HepG2 (cell line): ENCODE data around the gene HSPB7. TPM values are rescaled to one million over a fixed set of nuclear protein-coding genes. Genes with fewer than 3 reads are reported as not detected.
"Not testable (repeated sequence)": the region's sequence is repeated elsewhere in the genome, so short reads cannot be mapped to it uniquely, and the experiment has no call there.

ENCODE experiments used
- ATAC-seq: fragments of 200-7000 bp; cut with Tn5 transposase; 3 replicates; pipeline ENCODE4 v1.9.1; 2020; ENCODE audit warnings: mild to moderate bottlenecking, moderate library complexity
- BruUV-seq: library from RNA; stranded (reverse); fragments of 400-500 nt; replicated peaks from 2 replicates; lab custom pipeline; 2021; lab: Mats Ljungman, UMichigan
- CTCF ChIA-PET: fragments of 300-600 bp; formaldehyde crosslinking; extraction: SDS; loops from one replicate; lab custom pipeline; 2021; ENCODE audit warnings: low total read pairs, inconsistent platforms, low intra/inter-chr PET ratio; lab: Yijun Ruan, JAX
- POLR2A ChIA-PET: fragments of 350-600 bp; sonication (Branson Sonifier 250); formaldehyde crosslinking; loops from one replicate; lab custom pipeline; 2020; ENCODE audit warnings: antibody characterized with exemption, inconsistent platforms; lab: Yijun Ruan, JAX
- DNase-seq: peaks from one replicate; pipeline ENCODE4 v3.0.0-alpha.2; 2015; ENCODE audit warnings: low spot score
- FAIRE-seq: peaks from 3 replicates; lab custom pipeline; 2011; peaks lifted over from hg19 to GRCh38; lab: Jason Lieb, UNC
- H2AFZ ChIP-seq: one replicate; pipeline ENCODE4 v1.6.1; 2011; ENCODE audit warnings: low read length, inconsistent platforms
- H3K27ac ChIP-seq: fragments of 300-600 bp; 3 replicates; pipeline ENCODE4 v1.8.0; 2011; ENCODE audit warnings: mixed run types, mild to moderate bottlenecking, mixed read lengths, low read length, inconsistent platforms; ENCODE audit not compliant: insufficient read depth; ENCODE audit errors: extremely low read length
- H3K27me3 ChIP-seq, 2 experiments: fragments of 200-600 bp in 1 of 2; 2 replicates in 1 of 2; 3 replicates in 1 of 2; pipeline versions ENCODE4 v1.6.0 to v1.8.0; 2011; ENCODE audit warnings: low read length in 2 of 2, mild to moderate bottlenecking in 2 of 2, moderate library complexity in 2 of 2, inconsistent platforms in 1 of 2; ENCODE audit not compliant: insufficient read depth in 2 of 2, control insufficient read depth in 1 of 2
- H3K36me3 ChIP-seq, 2 experiments: fragments of 200-600 bp in 1 of 2; replicated peaks in 1 of 2; 2 replicates in 1 of 2; 3 replicates in 1 of 2; pipeline versions ENCODE4 v1.5.1 to v1.8.0; 2011; ENCODE audit warnings: low read length in 2 of 2, inconsistent platforms in 1 of 2; ENCODE audit not compliant: insufficient read depth in 2 of 2, control insufficient read depth in 1 of 2
- H3K4me1 ChIP-seq: 2 replicates; pipeline ENCODE4 v1.5.1; 2012; ENCODE audit warnings: low read length, inconsistent platforms; ENCODE audit not compliant: insufficient read depth
- H3K4me2 ChIP-seq: 2 replicates; pipeline ENCODE4 v1.6.0; 2011; ENCODE audit warnings: low read depth, low read length, inconsistent platforms
- H3K4me3 ChIP-seq, 3 experiments: fragments of 200-600 bp in 1 of 3; sonication (generic), shearing (Covaris generic) in 1 of 3; replicated peaks in 1 of 3; 2 replicates each; pipeline ENCODE4 v1.5.1; 2011 to 2016; ENCODE audit warnings: low read length in 3 of 3, inconsistent platforms in 2 of 3, low read depth in 2 of 3, mild to moderate bottlenecking in 2 of 3, control low read depth in 1 of 3, mixed read lengths in 1 of 3; ENCODE audit not compliant: insufficient read depth in 1 of 3
- H3K79me2 ChIP-seq: one replicate; pipeline ENCODE4 v1.6.1; 2011; ENCODE audit warnings: low read length, inconsistent platforms; ENCODE audit not compliant: insufficient read depth
- H3K9ac ChIP-seq: 2 replicates; pipeline ENCODE4 v1.6.0; 2011; ENCODE audit warnings: mild to moderate bottlenecking, low read depth, low read length, inconsistent platforms; ENCODE audit not compliant: insufficient read depth
- H3K9me3 ChIP-seq: 2 replicates; pipeline ENCODE4 v1.5.1; 2012; ENCODE audit warnings: mild to moderate bottlenecking, low read length
- H4K20me1 ChIP-seq: 2 replicates; pipeline ENCODE4 v1.6.0; 2011; ENCODE audit warnings: inconsistent platforms, mild to moderate bottlenecking, low read length, moderate library complexity; ENCODE audit not compliant: insufficient read depth
- FOSL2 ChIP-seq: sonication (generic); formaldehyde crosslinking; IDR thresholded peaks from 2 replicates; pipeline ENCODE4 v1.4.0; 2020; ENCODE audit warnings: missing genetic modification reagents
- PCBP1 ChIP-seq: fragments of 200-400 bp; formaldehyde crosslinking; IDR thresholded peaks from 2 replicates; pipeline ENCODE4 v1.6.1; 2017; ENCODE audit warnings: mild to moderate bottlenecking, low read depth, low read length, borderline replicate concordance
- ZMYM3 ChIP-seq: sonication (generic); formaldehyde crosslinking; IDR thresholded peaks from 2 replicates; pipeline ENCODE4 v1.5.1; 2020; ENCODE audit warnings: mild to moderate bottlenecking, missing genetic modification reagents
- ZNF607 ChIP-seq: sonication (generic); formaldehyde crosslinking; IDR thresholded peaks from 2 replicates; pipeline ENCODE4 v1.5.1; 2020; ENCODE audit warnings: missing genetic modification reagents, mild to moderate bottlenecking, borderline replicate concordance
- ZNF768 ChIP-seq: sonication (generic); formaldehyde crosslinking; IDR thresholded peaks from 2 replicates; pipeline ENCODE4 v1.4.0; 2020; ENCODE audit warnings: missing genetic modification reagents
- WGBS: methylation state at CpG from one replicate; pipeline ENCODE4 v1.1.6; 2017; ENCODE audit warnings: low lambda C conversion rate; 5-methylcytosine and 5-hydroxymethylcytosine counted together
- in situ Hi-C: cut with HindIII; loops from 2 replicates; pipeline ENCODE4 v1.10.0; 2017; ENCODE audit warnings: low pct_unique_long_range_greater_than_20kb; ENCODE audit not compliant: extremely low pct_ligation_motif_present
- intact Hi-C: fragments of 100-400 bp; cut with micrococcal nuclease; formaldehyde crosslinking; loops from one replicate; pipeline ENCODE4 v1.10.0; 2022; ENCODE audit not compliant: unreplicated experiment
- polyA plus RNA-seq, 8 experiments: library from polyadenylated mRNA; depleted of rRNA in 3 of 8; stranded (reverse) in 7 of 8; unstranded in 1 of 8; fragments of >200 nt; fragmentation: Illumina TruSeq in 4 of 8; extraction: Trizol in 4 of 8; gene quantifications; 2 replicates each; pipeline versions ENCODE4 v1.2.1 to v1.2.3, GENCODE V29; 2011 to 2016; ENCODE audit warnings: low read depth in 4 of 8, missing spikeins in 1 of 8, mixed read lengths in 1 of 8; ENCODE audit not compliant: insufficient read depth in 1 of 8
- total RNA-seq, 5 experiments: library from RNA; depleted of rRNA; stranded (reverse); fragments of >200 nt; fragmentation: Illumina TruSeq; extraction: Trizol; gene quantifications; 2 replicates each; pipeline ENCODE4 v1.2.3, GENCODE V29; 2016; ENCODE audit warnings: low read depth in 1 of 5

Gene HSPB7
- total and polyA plus RNA-seq, 2 of the 13 experiments (the other 11 are each of a cell fraction or from before 2014, with no cell fraction given) = 0.20 TPM; not detected in 1

DNA sequence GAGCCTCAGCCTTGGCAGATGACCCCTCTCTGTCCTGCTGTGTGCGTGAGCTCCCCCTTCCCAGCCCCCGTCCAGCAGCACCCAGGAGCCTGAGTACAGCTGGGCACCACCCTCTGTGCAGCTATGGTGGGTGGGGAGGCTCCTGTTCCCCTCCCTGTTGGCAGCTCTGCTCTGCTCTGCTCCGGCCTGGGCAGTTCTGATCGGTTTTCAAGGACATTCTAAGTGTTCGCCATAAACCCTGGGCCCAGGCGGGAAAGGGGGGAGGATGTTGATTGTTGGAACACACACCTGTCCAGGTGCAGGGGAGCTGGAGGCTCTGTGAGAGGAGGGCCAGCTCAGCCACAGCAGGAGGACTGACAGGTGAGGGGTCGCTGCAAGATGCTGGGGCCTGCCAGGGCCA is 25.7 kb upstream of the HSPB7 start, which contains the start of gene CLCNKB:
CLCNKB (plus strand) TSS at position 262 of the 400 bp plus-strand sequence. CDS start 711 bp downstream, outside the sequence.
- intact Hi-C loops = no loop called here
- Histone ChIP-seq H3K27me3 (peaks cover 12 to 37% of the 10 kb centered on the region in 2 experiments), H3K9ac (no peak within 1 kb of the TSS), H3K4me3 (no peak within 1 kb of the TSS), H4K20me1 (no peaks in the 10 kb centered on the region), H3K36me3 (no peaks in the 10 kb centered on the region), H3K79me2 (no peaks in the 10 kb centered on the region), H3K27ac (no peak within 1 kb of the TSS), H3K4me1 (peaks cover 9% of the 10 kb centered on the region), H2AFZ (no peak within 1 kb of the TSS), H3K4me2 (no peak within 1 kb of the TSS), H3K9me3 (no peaks in the 10 kb centered on the region)
- ATAC-seq = peak; percentile 7; the same call in 1 of the 3 replicates
- CTCF ChIA-PET = no interaction called here
- in situ Hi-C loops = no loop called here
- no peak for DNase-seq
- FAIRE-seq = no peak
- BruUV-seq = no TSS peak
- TF ChIP-seq ZNF607 (CRISPR knock-in tag) (no peak), PCBP1 (no peak)
- WGBS = 8% methylated on average over 5 of the region's 7 CpGs
- POLR2A ChIA-PET = interaction anchor here (0.6 kb wide), 1 partner anchor 227 kb away, joined by 3 read pairs; no protein-coding TSS in a partner anchor

DNA sequence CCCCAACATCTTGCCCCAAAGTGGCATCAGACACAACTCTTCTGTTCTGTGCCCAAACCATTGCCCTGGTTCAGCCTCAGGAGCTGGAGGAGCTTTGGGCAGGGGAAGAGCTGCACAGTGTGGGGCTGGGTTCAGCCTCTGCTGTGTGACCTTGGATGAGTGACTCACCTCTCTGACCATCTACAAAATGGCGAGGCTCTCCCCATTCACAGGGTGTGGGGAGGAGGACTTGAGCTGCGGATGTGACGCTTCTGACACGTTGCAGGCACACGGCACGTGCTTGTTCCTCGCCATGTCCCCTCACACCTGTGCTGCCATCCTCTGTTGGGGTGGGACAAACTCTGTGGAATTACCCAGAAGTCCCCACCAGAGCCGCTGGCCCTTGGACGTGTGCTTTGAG is 24.8 kb upstream of the HSPB7 start:
- H4K20me1 ChIP-seq, FAIRE-seq, in situ Hi-C loops, H3K27ac ChIP-seq, DNase-seq, H3K9me3 ChIP-seq, intact Hi-C loops, H3K36me3 ChIP-seq, H2AFZ ChIP-seq, H3K4me1 ChIP-seq, H3K4me3 ChIP-seq, BruUV-seq, H3K9ac ChIP-seq, H3K79me2 ChIP-seq, POLR2A ChIA-PET, H3K4me2 ChIP-seq: not testable (repeated sequence)
- TF ChIP-seq FOSL2 = peak; percentile 43; the same call in 1 of the 2 replicates
- peak; percentile 37; the same call in 1 of the 2 replicates for TF ChIP-seq ZMYM3
- TF ChIP-seq ZNF768 (CRISPR knock-in tag) = peak; percentile 94
- ATAC-seq = peak; percentile 11; the same call in 1 of the 3 replicates
- H3K27me3 ChIP-seq = peaks cover 12 to 37% of the 10 kb centered on the region in 2 experiments
- WGBS = 35% methylated on average over 7 of the region's 9 CpGs
- CTCF ChIA-PET = interaction anchor here (1.4 kb wide), 1 partner anchor 33 kb away, joined by 4 read pairs; no protein-coding TSS in a partner anchor
